OCI-LY3 (cell line): ENCODE data around the gene DYNLT2B.
"Not testable (repeated sequence)": the region's sequence is repeated elsewhere in the genome, so short reads cannot be mapped to it uniquely, and the experiment has no call there.

Source experiments
- H2AFZ ChIP-seq: fragments of 200-600, 300-600 bp; shearing (Covaris generic); 2 replicates; pipeline ENCODE4 v1.6.0; 2014; ENCODE audit warnings: antibody characterized with exemption, low read depth, low read length
- H3K27ac ChIP-seq: fragments of 200-600, 300-600 bp; sonication (generic); 2 replicates; pipeline ENCODE4 v1.5.1; 2014; ENCODE audit warnings: mild to moderate bottlenecking, low read length, moderate library complexity, mixed read lengths
- H3K27me3 ChIP-seq: fragments of 200-600, 300-600 bp; sonication (generic); 2 replicates; pipeline ENCODE4 v1.6.1; 2014; ENCODE audit warnings: low read depth, low read length, mixed read lengths
- H3K36me3 ChIP-seq: fragments of 200-600, 300-600 bp; sonication (generic); replicated peaks from 2 replicates; pipeline ENCODE3; 2014; ENCODE audit warnings: low read depth, low read length, mixed read lengths
- H3K4me1 ChIP-seq: fragments of 300-600, 200-600 bp; sonication (generic); 2 replicates; pipeline ENCODE4 v1.6.1; 2014; ENCODE audit warnings: low read length, mixed read lengths
- H3K4me2 ChIP-seq: fragments of 200-600, 300-600 bp; sonication (generic); 2 replicates; pipeline ENCODE4 v1.6.1; 2014; ENCODE audit warnings: low read length, mixed read lengths
- H3K4me3 ChIP-seq: fragments of 300-600, 200-600 bp; sonication (generic); 2 replicates; pipeline ENCODE4 v1.5.1; 2014; ENCODE audit warnings: antibody characterized with exemption, mild to moderate bottlenecking, low read length, moderate library complexity
- H3K79me2 ChIP-seq: fragments of 300-600, 200-600 bp; shearing (Covaris generic); 2 replicates; pipeline ENCODE4 v1.6.1; 2014; ENCODE audit warnings: mild to moderate bottlenecking, low read length, mixed read lengths
- H3K9ac ChIP-seq: fragments of 300-600, 200-600 bp; shearing (Covaris generic); 2 replicates; pipeline ENCODE4 v1.6.0; 2014; ENCODE audit warnings: mild to moderate bottlenecking, low read length, moderate library complexity
- H3K9me3 ChIP-seq: fragments of 200-600, 300-600 bp; shearing (Covaris generic); 2 replicates; pipeline ENCODE4 v1.6.1; 2014; ENCODE audit warnings: low read length, mixed read lengths; ENCODE audit not compliant: insufficient read depth
- H4K20me1 ChIP-seq: fragments of 200-600, 300-600 bp; sonication (generic); 2 replicates; pipeline ENCODE4 v1.6.1; 2016; ENCODE audit warnings: low read length, mixed read lengths; ENCODE audit not compliant: insufficient read depth
- EZH2phosphoT487 ChIP-seq: fragments of 200-600 bp; shearing (Covaris generic); IDR thresholded peaks from 2 replicates; pipeline ENCODE4 v1.6.1; 2018; ENCODE audit warnings: antibody characterized with exemption, mixed run types, low read depth
- TF ChIP-seq, protein P1 (sequence below): fragments of 200-600, 300-600 bp; sonication (generic); IDR thresholded peaks from 2 replicates; pipeline ENCODE4 v1.5.1; 2014; ENCODE audit warnings: antibody characterized with exemption, low read length, low read depth

DYNLT2B gene

DNA sequence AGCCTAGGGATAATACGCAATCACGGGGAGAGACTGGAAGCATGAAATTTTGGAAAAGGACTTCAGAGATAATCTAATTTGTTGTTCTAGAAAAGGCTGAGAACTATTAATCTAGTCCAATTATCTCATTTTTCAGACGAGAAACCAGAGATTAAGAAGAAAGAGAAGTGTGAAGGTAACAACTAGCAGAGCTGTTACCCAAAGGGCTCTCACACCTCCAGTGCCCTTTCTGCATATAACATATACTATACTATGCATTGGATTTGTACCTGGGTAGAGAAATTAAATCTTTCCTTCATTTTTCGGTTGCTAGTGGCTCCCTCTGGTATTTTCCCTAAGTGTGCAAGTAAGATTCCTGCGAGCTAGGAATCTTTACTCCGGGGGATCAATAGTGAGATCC is 33.5 kb upstream of the DYNLT2B start:
- Histone ChIP-seq H3K9ac (no peak overlapping the region), H3K36me3 (peaks cover 41% of the 10 kb centered on the region), H3K9me3 (no peaks in the 10 kb centered on the region), H2AFZ (no peak overlapping the region), H3K4me3 (no peak overlapping the region), H3K4me1 (no peaks in the 10 kb centered on the region), H3K79me2 (no peaks in the 10 kb centered on the region), H3K27me3 (no peaks in the 10 kb centered on the region), H3K27ac (no peak overlapping the region), H4K20me1 (no peaks in the 10 kb centered on the region), H3K4me2 (no peak overlapping the region)
- TF ChIP-seq EZH2phosphoT487, result no peak
- TF ChIP-seq, protein P1, sequence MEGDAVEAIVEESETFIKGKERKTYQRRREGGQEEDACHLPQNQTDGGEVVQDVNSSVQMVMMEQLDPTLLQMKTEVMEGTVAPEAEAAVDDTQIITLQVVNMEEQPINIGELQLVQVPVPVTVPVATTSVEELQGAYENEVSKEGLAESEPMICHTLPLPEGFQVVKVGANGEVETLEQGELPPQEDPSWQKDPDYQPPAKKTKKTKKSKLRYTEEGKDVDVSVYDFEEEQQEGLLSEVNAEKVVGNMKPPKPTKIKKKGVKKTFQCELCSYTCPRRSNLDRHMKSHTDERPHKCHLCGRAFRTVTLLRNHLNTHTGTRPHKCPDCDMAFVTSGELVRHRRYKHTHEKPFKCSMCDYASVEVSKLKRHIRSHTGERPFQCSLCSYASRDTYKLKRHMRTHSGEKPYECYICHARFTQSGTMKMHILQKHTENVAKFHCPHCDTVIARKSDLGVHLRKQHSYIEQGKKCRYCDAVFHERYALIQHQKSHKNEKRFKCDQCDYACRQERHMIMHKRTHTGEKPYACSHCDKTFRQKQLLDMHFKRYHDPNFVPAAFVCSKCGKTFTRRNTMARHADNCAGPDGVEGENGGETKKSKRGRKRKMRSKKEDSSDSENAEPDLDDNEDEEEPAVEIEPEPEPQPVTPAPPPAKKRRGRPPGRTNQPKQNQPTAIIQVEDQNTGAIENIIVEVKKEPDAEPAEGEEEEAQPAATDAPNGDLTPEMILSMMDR, result no peak

DNA sequence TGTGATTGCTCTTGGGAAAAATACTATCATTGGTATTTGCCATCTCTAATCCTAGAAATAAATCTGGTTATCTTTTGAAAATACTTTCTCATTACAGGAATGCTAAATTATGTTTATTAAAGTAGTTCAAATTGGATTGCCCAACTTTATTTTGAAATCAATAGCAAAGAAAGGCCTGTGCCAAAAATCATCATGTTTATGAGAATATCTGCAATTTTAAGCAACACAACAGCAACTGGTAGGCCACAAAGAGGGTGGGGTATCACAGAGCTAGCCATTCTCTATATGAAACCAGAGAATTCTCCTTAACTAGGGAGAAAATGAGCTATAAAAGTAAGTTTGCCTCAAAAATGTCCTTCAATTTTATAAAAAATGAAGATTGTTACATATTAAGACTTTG is 32.0 kb upstream of the DYNLT2B start:
- no peak overlapping the region for H3K9ac ChIP-seq
- H3K36me3 ChIP-seq, result peaks cover 28% of the 10 kb centered on the region
- no peak overlapping the region for H3K4me3 ChIP-seq
- H3K4me2 ChIP-seq, result no peak overlapping the region
- H3K27me3 ChIP-seq, result no peaks in the 10 kb centered on the region
- H2AFZ ChIP-seq, result no peak overlapping the region
- H3K27ac ChIP-seq, result no peak overlapping the region
- H3K4me1 ChIP-seq, result no peaks in the 10 kb centered on the region
- H3K9me3 ChIP-seq, result no peaks in the 10 kb centered on the region
- H4K20me1 ChIP-seq, result no peaks in the 10 kb centered on the region
- no peaks in the 10 kb centered on the region for H3K79me2 ChIP-seq
- TF ChIP-seq, protein P1, result no peak
- no peak for TF ChIP-seq EZH2phosphoT487

DNA sequence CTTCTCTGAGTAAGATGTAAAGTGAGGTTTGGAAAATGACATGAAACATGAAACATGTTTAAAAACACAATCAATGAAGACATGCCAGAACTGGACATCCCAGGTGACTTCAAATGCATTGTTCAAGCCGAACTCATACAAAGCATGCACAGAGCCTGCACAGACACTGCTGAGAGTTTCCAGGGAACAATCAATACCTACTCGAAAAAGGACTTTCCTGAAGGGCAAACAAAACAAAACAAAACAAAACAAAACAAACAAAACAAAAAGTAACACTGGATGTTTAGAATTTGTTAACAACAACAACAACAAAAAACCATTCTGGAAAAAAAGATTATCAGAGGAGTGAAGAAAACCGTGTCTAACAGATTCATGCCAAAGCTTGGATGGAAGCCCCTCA is 30.7 kb upstream of the DYNLT2B start:
- H3K36me3 ChIP-seq, result peaks cover 24% of the 10 kb centered on the region
- H3K27me3 ChIP-seq, result no peaks in the 10 kb centered on the region

DNA sequence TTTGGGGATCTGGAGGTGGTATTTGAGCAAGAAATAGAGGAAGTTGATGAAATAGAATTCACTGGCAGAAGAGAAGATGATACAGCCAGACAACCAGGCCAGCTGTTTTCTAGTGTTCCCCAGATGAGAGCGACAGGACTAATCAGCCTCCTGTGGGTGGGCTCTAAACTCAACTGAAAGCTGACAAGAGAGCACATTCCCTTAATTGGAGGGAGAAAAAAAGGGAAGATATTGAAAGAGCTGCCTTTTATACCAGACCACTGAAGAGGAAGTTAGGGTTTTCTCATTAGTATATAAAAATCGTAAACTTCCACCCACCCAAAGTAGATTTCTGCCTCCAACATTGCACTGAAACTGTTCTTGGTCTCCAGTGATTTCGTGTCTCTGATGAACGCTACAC is 26.6 kb upstream of the DYNLT2B start:
- H3K4me1 ChIP-seq, result peaks cover 5% of the 10 kb centered on the region
- H2AFZ ChIP-seq, result no peak overlapping the region
- H4K20me1 ChIP-seq, result no peaks in the 10 kb centered on the region
- no peak overlapping the region for H3K27ac ChIP-seq
- no peak overlapping the region for H3K4me3 ChIP-seq
- H3K79me2 ChIP-seq, result no peaks in the 10 kb centered on the region
- H3K9me3 ChIP-seq, result no peaks in the 10 kb centered on the region
- TF ChIP-seq, protein P1, result no peak
- TF ChIP-seq EZH2phosphoT487, result no peak
- no peaks in the 10 kb centered on the region for H3K27me3 ChIP-seq
- peaks cover 19% of the 10 kb centered on the region for H3K36me3 ChIP-seq
- no peak overlapping the region for H3K9ac ChIP-seq
- no peak overlapping the region for H3K4me2 ChIP-seq

More for the DNA sequence above, 30.7 kb upstream of the DYNLT2B start:
- Histone ChIP-seq H3K4me3 (no peak overlapping the region), H3K4me2 (no peak overlapping the region), H3K9me3 (no peaks in the 10 kb centered on the region), H4K20me1 (no peaks in the 10 kb centered on the region), H3K4me1 (peaks cover 5% of the 10 kb centered on the region), H2AFZ (no peak overlapping the region), H3K9ac (no peak overlapping the region), H3K79me2 (no peaks in the 10 kb centered on the region), H3K27ac (no peak overlapping the region)
- TF ChIP-seq EZH2phosphoT487, result no peak
- TF ChIP-seq, protein P1, result no peak

DNA sequence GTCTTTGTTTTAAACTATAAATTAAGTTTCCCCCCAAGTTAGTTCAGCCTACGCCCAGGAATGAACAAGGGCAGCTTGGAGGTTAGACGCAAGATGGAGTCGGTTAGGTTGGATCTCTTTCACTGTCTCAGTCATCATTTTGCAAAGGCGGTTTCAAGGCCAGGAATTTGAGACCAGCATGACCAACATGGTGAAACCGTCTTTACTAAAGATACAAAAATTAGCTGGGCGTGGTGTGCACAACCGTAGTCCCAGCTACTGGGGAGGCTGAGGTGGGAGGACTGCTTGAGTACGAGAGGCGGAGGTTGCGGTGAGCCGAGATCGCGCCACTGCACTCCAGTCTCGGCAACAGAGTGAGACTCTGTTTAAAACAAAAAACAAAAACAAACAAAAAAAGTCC is 25.9 kb upstream of the DYNLT2B start:
- not testable (repeated sequence) for H3K4me1 ChIP-seq, H2AFZ ChIP-seq, H3K9ac ChIP-seq, H3K27ac ChIP-seq, H3K4me3 ChIP-seq, H4K20me1 ChIP-seq, H3K9me3 ChIP-seq, H3K27me3 ChIP-seq, H3K4me2 ChIP-seq, H3K79me2 ChIP-seq
- peaks cover 13% of the 10 kb centered on the region for H3K36me3 ChIP-seq
